Body of pancreas (tissue), 4 donors: ENCODE results near the gene ABI3BP. TPM values are rescaled to one million over a fixed set of nuclear protein-coding genes. Genes with fewer than 3 reads are reported as not detected.

Experiments used
- ATAC-seq: fragments of 150-250 bp; one replicate; pipeline ENCODE4 v1.9.1; 2016
- DNase-seq, 4 donors: peaks; one replicate each; pipeline ENCODE4 v3.0.0-alpha.2; 2019
- H3K27ac ChIP-seq, 4 donors: fragments of 200-600 bp; sonication (generic); 1 replicate in 3 of 4; 2 replicates in 1 of 4; pipeline versions ENCODE4 v1.5.1 to v1.6.1; 2016 to 2019; ENCODE audit warnings: mild to moderate bottlenecking in 1 of 4, mixed read lengths in 1 of 4, moderate library complexity in 1 of 4
- H3K27me3 ChIP-seq, 2 donors: fragments of 200-600 bp; sonication (generic); one replicate each; pipeline ENCODE4 v1.6.0; 2016; ENCODE audit warnings: mild to moderate bottlenecking in 1 of 2
- H3K36me3 ChIP-seq, 2 donors: fragments of 200-600 bp; sonication (generic); replicated peaks in 1 of 2; 2 replicates each; pipeline ENCODE4 v1.5.1; 2016; ENCODE audit warnings: low read depth in 2 of 2; ENCODE audit not compliant: insufficient read depth in 1 of 2
- H3K4me1 ChIP-seq: fragments of 200-600 bp; sonication (generic); one replicate; pipeline ENCODE4 v1.6.0; 2016
- H3K4me3 ChIP-seq, 2 donors: fragments of 200-600 bp; sonication (generic); 1 replicate in 1 of 2; 2 replicates in 1 of 2; pipeline ENCODE4 v1.5.1; 2016 to 2019
- H3K9me3 ChIP-seq, 3 donors: fragments of 200-600 bp; sonication (generic); 1 replicate in 2 of 3; 2 replicates in 1 of 3; pipeline ENCODE4 v1.5.1; 2016
- POLR2A ChIP-seq, 3 donors: fragments of 450-650 bp; IDR thresholded peaks; one replicate each; pipeline ENCODE4 v1.6.1; 2016; ENCODE audit warnings: antibody characterized with exemption in 3 of 3, mild to moderate bottlenecking in 2 of 3
- WGBS, 2 donors: methylation state at CpG; one replicate each; pipeline ENCODE4 v1.1.5; 2017; 5-methylcytosine and 5-hydroxymethylcytosine counted together
- intact Hi-C: fragments of 100-400 bp; cut with DNase I; formaldehyde crosslinking; loops from one replicate; pipeline ENCODE4 v1.15.1; 2023
- total RNA-seq, 2 donors: library from RNA; depleted of rRNA; stranded (reverse); fragments of >200 nt; gene quantifications; one replicate each; pipeline ENCODE4 v1.1.0, GENCODE V29; 2016
- TF ChIP-seq, protein P1 (sequence below), 7 experiments: fragments of 450-650 bp in 4 of 7; fragments of 200-600 bp in 3 of 7; sonication (generic) in 3 of 7; IDR thresholded peaks; one replicate each; pipeline ENCODE4 v1.5.1; 2016 to 2019; ENCODE audit warnings: antibody characterized with exemption in 7 of 7

ABI3BP gene
- total RNA-seq, 2 donors from 2014 or later, result 9.3 to 19.8 TPM

DNA sequence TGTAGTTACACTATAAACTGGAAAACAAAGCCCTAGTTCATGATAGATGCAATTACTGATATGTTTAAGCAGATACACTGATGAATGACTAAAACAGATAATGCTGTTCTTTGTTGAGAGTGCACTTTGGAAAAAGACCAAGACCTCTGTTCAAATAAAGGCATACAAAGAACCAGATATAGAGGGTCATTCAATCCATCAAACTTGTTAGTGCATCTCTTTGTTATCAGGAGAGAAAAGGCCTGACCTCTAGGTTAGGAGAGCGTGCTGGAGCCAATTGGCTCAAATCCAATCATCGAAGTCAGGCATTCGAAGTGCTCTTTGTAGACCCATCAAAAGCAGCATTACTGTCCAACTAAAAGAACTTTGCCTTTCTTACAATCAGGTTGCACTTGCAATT lies 159.7 kb downstream of the ABI3BP start:
- no peak overlapping the region for H3K27ac ChIP-seq
- H3K4me1 ChIP-seq, result no peaks in the 10 kb centered on the region
- no peaks in the 10 kb centered on the region for H3K27me3 ChIP-seq
- ATAC-seq, result no peak
- intact Hi-C loops, result no loop called here
- no peak for TF ChIP-seq POLR2A (IDR thresholded peaks at IDR 0.05)
- WGBS, 2 donors, result 21 to 31% methylated on average over 3 of the region's 3 CpGs
- no peak overlapping the region for H3K4me3 ChIP-seq
- DNase-seq, result no peak
- H3K9me3 ChIP-seq, result no peaks in the 10 kb centered on the region
- H3K36me3 ChIP-seq, result no peaks in the 10 kb centered on the region

DNA sequence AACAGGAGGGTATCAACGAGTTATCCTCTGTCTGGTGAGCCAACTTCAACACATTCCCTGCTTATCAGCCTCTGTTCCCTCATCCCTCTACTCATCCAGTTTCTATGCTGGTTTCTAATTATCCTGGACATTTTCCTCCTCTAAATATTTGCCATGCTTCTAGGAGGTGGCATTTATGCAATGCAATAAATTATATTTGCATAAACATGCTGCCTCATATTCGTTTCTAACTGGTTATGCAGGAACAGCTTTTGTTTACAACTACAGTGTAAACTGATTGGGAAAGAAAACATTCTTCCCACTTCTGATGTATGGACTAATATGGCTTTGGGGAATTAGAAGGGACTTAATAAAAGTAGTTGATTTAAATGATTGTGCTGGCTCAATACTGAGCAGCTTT lies 161.6 kb downstream of the ABI3BP start:
- ATAC-seq (no peak), DNase-seq (no peak)
- Histone ChIP-seq H3K27ac (no peak overlapping the region), H3K36me3 (no peaks in the 10 kb centered on the region), H3K4me3 (no peak overlapping the region), H3K27me3 (no peaks in the 10 kb centered on the region), H3K4me1 (no peaks in the 10 kb centered on the region), H3K9me3 (no peaks in the 10 kb centered on the region)
- intact Hi-C loops, result no loop called here
- no peak for TF ChIP-seq POLR2A (IDR thresholded peaks at IDR 0.05)
- TF ChIP-seq, protein P1, sequence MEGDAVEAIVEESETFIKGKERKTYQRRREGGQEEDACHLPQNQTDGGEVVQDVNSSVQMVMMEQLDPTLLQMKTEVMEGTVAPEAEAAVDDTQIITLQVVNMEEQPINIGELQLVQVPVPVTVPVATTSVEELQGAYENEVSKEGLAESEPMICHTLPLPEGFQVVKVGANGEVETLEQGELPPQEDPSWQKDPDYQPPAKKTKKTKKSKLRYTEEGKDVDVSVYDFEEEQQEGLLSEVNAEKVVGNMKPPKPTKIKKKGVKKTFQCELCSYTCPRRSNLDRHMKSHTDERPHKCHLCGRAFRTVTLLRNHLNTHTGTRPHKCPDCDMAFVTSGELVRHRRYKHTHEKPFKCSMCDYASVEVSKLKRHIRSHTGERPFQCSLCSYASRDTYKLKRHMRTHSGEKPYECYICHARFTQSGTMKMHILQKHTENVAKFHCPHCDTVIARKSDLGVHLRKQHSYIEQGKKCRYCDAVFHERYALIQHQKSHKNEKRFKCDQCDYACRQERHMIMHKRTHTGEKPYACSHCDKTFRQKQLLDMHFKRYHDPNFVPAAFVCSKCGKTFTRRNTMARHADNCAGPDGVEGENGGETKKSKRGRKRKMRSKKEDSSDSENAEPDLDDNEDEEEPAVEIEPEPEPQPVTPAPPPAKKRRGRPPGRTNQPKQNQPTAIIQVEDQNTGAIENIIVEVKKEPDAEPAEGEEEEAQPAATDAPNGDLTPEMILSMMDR (IDR thresholded peaks at IDR 0.05), result no peak
- 29 to 38% methylated on average over 2 of the region's 2 CpGs for WGBS, 2 donors

DNA sequence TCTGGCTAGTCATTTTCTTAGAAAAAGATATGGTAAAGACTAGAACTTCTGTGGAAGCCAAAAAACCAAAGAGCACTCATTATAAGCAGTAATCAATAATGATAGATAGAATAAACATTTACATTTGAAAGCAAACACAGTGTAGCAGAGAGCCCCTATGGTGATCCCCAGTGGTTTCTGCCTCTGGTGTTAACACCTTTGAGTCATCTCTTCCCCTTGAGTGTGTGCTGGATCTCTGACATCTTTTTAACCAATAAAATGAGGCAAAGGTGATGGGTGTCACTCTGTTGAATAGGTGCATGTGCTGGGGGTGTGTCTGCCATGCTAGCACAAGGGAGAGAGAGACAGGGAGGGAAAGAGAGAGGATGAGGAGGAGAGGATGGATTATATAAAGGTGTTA lies 162.3 kb downstream of the ABI3BP start:
- Histone ChIP-seq H3K9me3 (no peaks in the 10 kb centered on the region), H3K27me3 (no peaks in the 10 kb centered on the region), H3K36me3 (no peaks in the 10 kb centered on the region), H3K4me1 (no peaks in the 10 kb centered on the region), H3K27ac (no peak overlapping the region), H3K4me3 (no peak overlapping the region)
- TF ChIP-seq POLR2A (IDR thresholded peaks at IDR 0.05), result no peak
- TF ChIP-seq, protein P1 (IDR thresholded peaks at IDR 0.05), result no peak
- ATAC-seq (no peak), DNase-seq (no peak)
- intact Hi-C loops, result no loop called here

DNA sequence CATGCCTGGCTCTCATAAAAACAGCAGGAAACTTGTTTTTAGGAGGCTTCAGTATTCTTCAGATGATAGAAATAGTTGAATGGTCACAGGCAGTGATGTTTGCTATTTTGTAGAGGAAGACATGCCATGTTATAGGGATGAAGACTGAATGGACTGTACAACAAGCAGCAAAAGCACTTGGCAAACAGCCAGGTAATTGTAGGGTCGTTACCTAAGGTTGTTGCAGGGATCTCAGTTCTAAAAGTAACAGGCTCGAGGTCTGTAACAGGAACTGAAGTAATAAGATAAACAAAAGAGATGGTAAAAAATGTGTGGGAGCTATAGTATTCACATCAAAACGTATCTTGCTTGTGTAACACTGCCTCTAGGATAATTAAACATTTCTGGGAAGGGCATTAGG lies 167.6 kb downstream of the ABI3BP start:
- no peak for DNase-seq
- intact Hi-C loops, result no loop called here
- Histone ChIP-seq H3K4me3 (no peak overlapping the region), H3K27me3 (no peaks in the 10 kb centered on the region), H3K9me3 (no peaks in the 10 kb centered on the region), H3K4me1 (no peaks in the 10 kb centered on the region), H3K36me3 (no peaks in the 10 kb centered on the region), H3K27ac (no peak overlapping the region)
- 36 to 53% methylated on average over 3 of the region's 3 CpGs for WGBS, 2 donors
- TF ChIP-seq, protein P1 (IDR thresholded peaks at IDR 0.05), result no peak
- TF ChIP-seq POLR2A (IDR thresholded peaks at IDR 0.05), result no peak
- ATAC-seq, result no peak

DNA sequence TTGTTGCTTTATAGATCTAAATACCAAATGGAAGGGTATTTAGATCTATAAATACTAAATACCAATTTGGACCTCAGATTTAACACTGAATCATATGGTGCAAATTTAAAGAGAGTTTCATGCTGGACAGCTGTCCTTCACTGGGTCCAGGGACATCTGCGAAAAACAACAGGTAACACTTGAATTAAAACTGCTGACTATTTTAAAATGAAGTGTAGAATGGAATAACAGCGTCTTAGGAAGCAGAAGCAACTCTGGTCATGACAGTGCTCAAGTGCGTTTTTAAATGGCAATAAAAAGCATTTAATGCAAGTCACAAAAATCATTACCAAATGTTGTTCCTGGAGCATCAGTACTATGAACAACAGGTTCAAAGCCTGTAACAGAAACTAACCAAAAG lies 177.6 kb downstream of the ABI3BP start:
- DNase-seq (no peak), ATAC-seq (no peak)
- H3K27ac ChIP-seq, result no peak overlapping the region
- no peak for TF ChIP-seq POLR2A (IDR thresholded peaks at IDR 0.05)
- TF ChIP-seq, protein P1 (IDR thresholded peaks at IDR 0.05), result no peak
- H3K4me1 ChIP-seq, result no peaks in the 10 kb centered on the region
- no peaks in the 10 kb centered on the region for H3K9me3 ChIP-seq
- H3K4me3 ChIP-seq, result no peak overlapping the region
- WGBS, 2 donors, result 85% methylated on average over 3 of the region's 3 CpGs
- H3K36me3 ChIP-seq, result no peaks in the 10 kb centered on the region
- no peaks in the 10 kb centered on the region for H3K27me3 ChIP-seq
- intact Hi-C loops, result no loop called here
